Calu3 (cell line): ENCODE measurements around the gene SESTD1. TPM values are rescaled to one million over a fixed set of nuclear protein-coding genes. Genes with fewer than 3 reads are reported as not detected.

Experiments used
- total RNA-seq: library from RNA; stranded (reverse); gene quantifications from 2 replicates; pipeline ENCODE4 v1.2.3, GENCODE V29; 2022

The SESTD1 gene
- total RNA-seq, 1 experiment from 2014 or later: 145 TPM

Other genes with a start within 250 kb of the SESTD1 start
- 0.07 and 0.34 TPM in 2 replicates for gene CCDC141, start 214.7 kb downstream of the SESTD1 start, total RNA-seq